Lung (tissue), 12 donors: Measurements from ENCODE around the gene ZFP91. TPM values are rescaled to one million over a fixed set of nuclear protein-coding genes. Genes with fewer than 3 reads are reported as not detected.

Experiments
- ATAC-seq: fragments of 200-7000 bp; cut with Tn5 transposase; one replicate; pipeline ENCODE4 v1.9.1; 2020; ENCODE audit warnings: moderate number of reproducible peaks; ENCODE audit not compliant: insufficient read depth, low FRiP score
- DNase-seq, 3 donors: peaks; one replicate each; pipeline ENCODE4 v3.0.0-alpha.2; 2013 to 2017
- H3K27ac ChIP-seq, 2 donors: one replicate each; pipeline ENCODE4 v1.5.1; 2013; ENCODE audit warnings: mild to moderate bottlenecking in 2 of 2, moderate library complexity in 2 of 2, control low read depth in 1 of 2, inconsistent platforms in 1 of 2, low read depth in 1 of 2, low read length in 1 of 2
- H3K27me3 ChIP-seq, 3 donors: one replicate each; pipeline ENCODE4 v1.5.1; 2013; ENCODE audit warnings: low read length in 2 of 3; ENCODE audit not compliant: control insufficient read depth in 3 of 3, insufficient read depth in 3 of 3
- H3K36me3 ChIP-seq, 4 donors: one replicate each; pipeline ENCODE4 v1.5.1; 2013; ENCODE audit warnings: low read length in 4 of 4, mild to moderate bottlenecking in 1 of 4, moderate library complexity in 1 of 4; ENCODE audit not compliant: control insufficient read depth in 4 of 4, insufficient read depth in 4 of 4
- H3K4me1 ChIP-seq, 5 donors: one replicate each; pipeline ENCODE4 v1.5.1; 2013; ENCODE audit warnings: low read length in 5 of 5, mild to moderate bottlenecking in 2 of 5, moderate library complexity in 1 of 5; ENCODE audit not compliant: control insufficient read depth in 5 of 5, insufficient read depth in 5 of 5
- H3K4me3 ChIP-seq: one replicate; pipeline ENCODE4 v1.5.1; 2013; ENCODE audit warnings: mild to moderate bottlenecking, control low read depth, moderate library complexity
- H3K9ac ChIP-seq, 2 donors: one replicate each; pipeline ENCODE4 v1.5.1; 2013; ENCODE audit warnings: low read length in 2 of 2, control low read depth in 1 of 2; ENCODE audit not compliant: insufficient read depth in 1 of 2
- H3K9me3 ChIP-seq, 4 donors: one replicate each; pipeline ENCODE4 v1.5.1; 2013; ENCODE audit warnings: low read length in 3 of 4, mild to moderate bottlenecking in 1 of 4, moderate library complexity in 1 of 4; ENCODE audit not compliant: control insufficient read depth in 4 of 4, insufficient read depth in 3 of 4
- WGBS, 2 donors: extraction: QIAGEN DNeasy Blood & Tissue Kit; methylation state at CpG; one replicate each; pipeline ENCODE4 v1.1.7; 2013; 5-methylcytosine and 5-hydroxymethylcytosine counted together
- polyA plus RNA-seq, 2 donors: library from polyadenylated mRNA; stranded (reverse); fragments of 200-250 nt; gene quantifications; one replicate each; pipeline ENCODE4 v1.2.1, GENCODE V29; 2013
- total RNA-seq, 2 donors: library from RNA; depleted of rRNA in 1 of 2; stranded (reverse); fragments of >200 nt in 1 of 2; gene quantifications; one replicate each; pipeline ENCODE4 v1.2.1, GENCODE V29; 2014 to 2021
- TF ChIP-seq, protein P1 (sequence below): IDR thresholded peaks from 2 replicates; pipeline ENCODE4 v1.5.1; 2012; ENCODE audit warnings: mild to moderate bottlenecking; ENCODE audit errors: control extremely low read depth, extremely low read depth
- donor health status: control.
- donor health status: control.
- donor health status: Bipolar disorder and iron deficiency.
- donor health status: healthy.
- donor health status: DM: yes; HTN: yes; CAD: no.

The ZFP91 gene
- total and polyA plus RNA-seq, 4 donors: 11.1 to 47.0 (median 31.2) TPM

DNA sequence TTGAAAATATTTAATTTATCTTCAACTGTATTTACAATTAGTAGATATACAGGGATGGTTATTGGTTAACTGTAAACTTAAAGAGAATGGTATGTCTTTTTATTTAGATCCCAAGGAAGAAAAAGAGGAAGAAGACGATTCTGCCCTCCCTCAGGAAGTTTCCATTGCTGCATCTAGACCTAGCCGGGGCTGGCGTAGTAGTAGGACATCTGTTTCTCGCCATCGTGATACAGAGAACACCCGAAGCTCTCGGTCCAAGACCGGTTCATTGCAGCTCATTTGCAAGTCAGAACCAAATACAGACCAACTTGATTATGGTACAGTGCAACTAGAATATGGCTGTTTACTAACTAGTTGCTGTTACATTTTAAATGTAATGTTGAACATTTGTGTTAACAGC lies 30.9 kb downstream of the ZFP91 start:
- H3K27ac ChIP-seq: no peak overlapping the region
- H3K27me3 ChIP-seq: no peaks in the 10 kb centered on the region
- TF ChIP-seq, protein P1, sequence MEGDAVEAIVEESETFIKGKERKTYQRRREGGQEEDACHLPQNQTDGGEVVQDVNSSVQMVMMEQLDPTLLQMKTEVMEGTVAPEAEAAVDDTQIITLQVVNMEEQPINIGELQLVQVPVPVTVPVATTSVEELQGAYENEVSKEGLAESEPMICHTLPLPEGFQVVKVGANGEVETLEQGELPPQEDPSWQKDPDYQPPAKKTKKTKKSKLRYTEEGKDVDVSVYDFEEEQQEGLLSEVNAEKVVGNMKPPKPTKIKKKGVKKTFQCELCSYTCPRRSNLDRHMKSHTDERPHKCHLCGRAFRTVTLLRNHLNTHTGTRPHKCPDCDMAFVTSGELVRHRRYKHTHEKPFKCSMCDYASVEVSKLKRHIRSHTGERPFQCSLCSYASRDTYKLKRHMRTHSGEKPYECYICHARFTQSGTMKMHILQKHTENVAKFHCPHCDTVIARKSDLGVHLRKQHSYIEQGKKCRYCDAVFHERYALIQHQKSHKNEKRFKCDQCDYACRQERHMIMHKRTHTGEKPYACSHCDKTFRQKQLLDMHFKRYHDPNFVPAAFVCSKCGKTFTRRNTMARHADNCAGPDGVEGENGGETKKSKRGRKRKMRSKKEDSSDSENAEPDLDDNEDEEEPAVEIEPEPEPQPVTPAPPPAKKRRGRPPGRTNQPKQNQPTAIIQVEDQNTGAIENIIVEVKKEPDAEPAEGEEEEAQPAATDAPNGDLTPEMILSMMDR: no peak
- ATAC-seq (no peak), DNase-seq (no peak)
- no peak overlapping the region for H3K9ac ChIP-seq
- H3K36me3 ChIP-seq: peaks cover 2 to 35% (median 33%) of the 10 kb centered on the region in 4 donors
- no peaks in the 10 kb centered on the region for H3K9me3 ChIP-seq
- no peak overlapping the region for H3K4me3 ChIP-seq
- 48 to 83% methylated on average over 8 of the region's 8 CpGs for WGBS, 2 donors
- no peaks in the 10 kb centered on the region for H3K4me1 ChIP-seq

DNA sequence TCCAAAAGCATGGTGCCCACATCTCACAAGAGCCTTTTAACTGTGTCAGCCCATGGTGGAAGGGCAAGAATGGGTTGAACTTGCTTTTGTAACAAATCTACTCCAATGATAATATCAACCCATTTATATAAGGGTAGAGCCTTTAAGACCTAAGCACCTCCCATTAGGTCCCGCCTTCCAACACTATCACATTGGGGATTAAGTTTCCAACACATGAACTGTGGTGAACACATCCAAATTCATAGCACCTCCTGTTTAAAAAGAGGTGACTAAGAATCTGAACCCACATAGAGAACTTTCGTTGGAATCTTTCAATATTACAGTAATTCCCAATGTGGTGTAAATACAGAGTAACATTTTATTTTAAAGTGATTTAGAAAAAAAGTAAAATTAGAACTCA lies 34.4 kb downstream of the ZFP91 start:
- Histone ChIP-seq H3K27me3 (no peaks in the 10 kb centered on the region), H3K4me1 (peaks cover 0 to 11% (median 0%) of the 10 kb centered on the region in 5 donors), H3K9me3 (no peaks in the 10 kb centered on the region), H3K4me3 (no peak overlapping the region), H3K9ac (no peak overlapping the region), H3K27ac (no peak overlapping the region), H3K36me3 (peaks cover 11 to 62% (median 45%) of the 10 kb centered on the region in 4 donors)
- no peak for DNase-seq
- TF ChIP-seq, protein P1: no peak
- WGBS, 2 donors: 95% methylated on average over 2 of the region's 2 CpGs
- no peak for ATAC-seq

DNA sequence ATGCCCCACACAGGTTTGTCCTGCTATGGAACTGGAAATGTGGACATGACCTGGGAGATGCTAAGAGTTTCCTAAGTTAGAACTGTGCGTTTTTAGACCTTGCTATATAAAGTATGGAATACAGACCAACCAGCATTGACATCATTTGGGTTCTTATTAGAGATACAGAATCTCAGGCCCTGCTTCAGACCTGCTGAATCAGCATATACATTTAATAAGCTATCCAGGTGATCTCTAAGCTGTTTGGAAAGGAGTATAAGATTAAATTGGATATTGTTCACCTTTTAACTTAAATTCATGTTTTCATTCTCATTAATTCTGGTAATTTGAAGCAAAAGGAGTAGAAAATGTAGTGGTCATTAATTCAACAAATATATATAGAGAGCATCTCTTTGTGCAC lies 36.7 kb downstream of the ZFP91 start:
- 89 to 97% methylated on average over 1 of the region's 1 CpG for WGBS, 2 donors
- peaks cover 11 to 66% (median 52%) of the 10 kb centered on the region in 4 donors for H3K36me3 ChIP-seq
- ATAC-seq: no peak

More for the DNA sequence above, 36.7 kb downstream of the ZFP91 start:
- Histone ChIP-seq H3K27me3 (no peaks in the 10 kb centered on the region), H3K9ac (no peak overlapping the region), H3K4me3 (no peak overlapping the region), H3K4me1 (peaks cover 0 to 14% (median 0%) of the 10 kb centered on the region in 5 donors), H3K27ac (no peak overlapping the region), H3K9me3 (no peaks in the 10 kb centered on the region)
- DNase-seq: no peak
- TF ChIP-seq, protein P1: no peak
